Epithelial cell of esophagus (primary cell): Measurements from ENCODE around the gene CHKA.

Experiments used
- DNase-seq: peaks from one replicate; pipeline ENCODE4 v3.0.0; 2010; ENCODE audit warnings: low read depth
- H3K4me3 ChIP-seq: 2 replicates; pipeline ENCODE4 v1.5.1; 2011; ENCODE audit warnings: mild to moderate bottlenecking, low read length, control low read depth
- CTCF ChIP-seq: IDR thresholded peaks from 2 replicates; pipeline ENCODE4 v1.5.1; 2011; ENCODE audit warnings: low read depth, mild to moderate bottlenecking, low read length, control low read depth, inconsistent platforms; ENCODE audit not compliant: insufficient read depth; ENCODE audit errors: missing control alignments

The CHKA gene

GRCh38 chr11:68116974-68117373 is 4.2 kb downstream of the CHKA start:
- DNase-seq = no peak
- TF ChIP-seq CTCF = no peak
- no peak overlapping the region for H3K4me3 ChIP-seq

GRCh38 chr11:68116126-68116525 is 5.1 kb downstream of the CHKA start:
- H3K4me3 ChIP-seq = no peak overlapping the region
- DNase-seq = no peak
- no peak for TF ChIP-seq CTCF

- TF ChIP-seq CTCF = no peak
- no peak overlapping the region for H3K4me3 ChIP-seq
- DNase-seq = no peak
These were observed 5.9 kb downstream of the CHKA start for GRCh38 chr11:68115285-68115684.

GRCh38 chr11:68113986-68114385 is 7.2 kb downstream of the CHKA start:
- DNase-seq = no peak
- H3K4me3 ChIP-seq = no peak overlapping the region
- TF ChIP-seq CTCF = no peak

- no peak overlapping the region for H3K4me3 ChIP-seq
- no peak for TF ChIP-seq CTCF
- no peak for DNase-seq
These were observed 13.5 kb downstream of the CHKA start for GRCh38 chr11:68107689-68108088.

GRCh38 chr11:68106165-68106940 is 14.8 kb downstream of the CHKA start:
- DNase-seq = no peak
- no peak for TF ChIP-seq CTCF

More at GRCh38 chr11:68106165-68106940, 14.8 kb downstream of the CHKA start:
- no peak overlapping the region for H3K4me3 ChIP-seq
